ENCODE data around the gene SHMT2.

The SHMT2 gene

DNA sequence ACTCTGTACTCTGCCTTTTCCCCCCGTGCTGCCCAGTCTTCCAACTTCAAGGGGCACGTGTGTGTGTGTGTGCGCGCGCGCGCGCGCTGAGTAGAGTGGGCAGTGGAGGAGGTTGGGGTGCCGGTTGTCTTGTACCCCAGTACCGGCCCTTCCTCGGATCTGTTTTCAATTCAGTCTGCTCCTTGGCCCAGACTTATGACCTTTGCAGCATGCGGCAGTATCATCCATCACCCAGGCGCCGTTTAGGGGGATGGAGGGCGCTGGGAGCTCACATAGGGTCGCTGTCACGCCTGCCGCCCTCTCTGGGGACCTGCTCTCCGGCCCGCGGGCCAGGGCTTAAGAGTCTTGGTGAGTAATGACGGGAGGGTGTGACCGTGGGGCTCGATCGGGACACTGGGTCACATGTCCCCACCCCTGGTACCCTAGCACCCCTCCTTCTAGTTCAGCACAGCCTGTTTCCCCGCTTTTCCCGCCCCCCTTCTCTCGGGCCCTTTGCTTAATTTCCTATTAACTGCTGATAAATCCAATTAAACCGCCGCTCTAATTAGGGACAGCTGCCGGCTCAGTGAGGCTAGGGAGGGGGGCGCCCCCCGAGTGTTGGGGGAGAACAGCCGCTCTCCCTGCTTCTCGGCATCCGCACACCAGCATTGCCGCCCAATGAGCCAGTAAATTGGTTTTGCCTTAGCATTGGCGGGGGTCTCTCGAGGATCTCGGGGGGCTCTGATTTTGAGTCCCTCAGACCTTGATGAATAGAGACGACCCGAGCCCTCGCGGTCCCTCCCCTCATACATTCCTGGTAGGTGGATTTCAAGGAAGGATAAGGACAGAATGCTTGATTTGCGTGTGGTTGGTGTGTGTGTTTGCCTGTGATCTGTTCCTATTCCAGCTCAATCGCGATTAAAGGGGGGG is 12.1 kb downstream of the SHMT2 start:
- no peak for DNase-seq

DNA sequence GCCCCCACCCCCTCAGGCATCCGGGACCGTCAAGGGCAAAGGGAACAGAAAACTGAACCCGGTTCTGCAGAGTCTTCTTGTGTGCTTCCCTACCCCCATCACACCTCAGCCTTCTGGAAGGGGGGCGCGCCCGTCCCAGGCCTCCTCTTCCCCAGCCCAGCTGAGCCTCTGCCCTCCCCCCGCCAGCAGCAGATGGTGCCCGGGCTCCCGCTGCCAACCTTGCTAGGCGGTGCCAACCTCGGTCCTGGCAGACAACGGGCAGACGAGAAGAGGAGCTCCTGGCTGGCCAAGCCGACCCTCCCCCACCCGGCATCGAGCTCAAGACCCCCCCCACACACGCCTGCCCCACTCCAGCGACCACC is 12.8 kb downstream of the SHMT2 start:
- no peak for DNase-seq

DNA sequence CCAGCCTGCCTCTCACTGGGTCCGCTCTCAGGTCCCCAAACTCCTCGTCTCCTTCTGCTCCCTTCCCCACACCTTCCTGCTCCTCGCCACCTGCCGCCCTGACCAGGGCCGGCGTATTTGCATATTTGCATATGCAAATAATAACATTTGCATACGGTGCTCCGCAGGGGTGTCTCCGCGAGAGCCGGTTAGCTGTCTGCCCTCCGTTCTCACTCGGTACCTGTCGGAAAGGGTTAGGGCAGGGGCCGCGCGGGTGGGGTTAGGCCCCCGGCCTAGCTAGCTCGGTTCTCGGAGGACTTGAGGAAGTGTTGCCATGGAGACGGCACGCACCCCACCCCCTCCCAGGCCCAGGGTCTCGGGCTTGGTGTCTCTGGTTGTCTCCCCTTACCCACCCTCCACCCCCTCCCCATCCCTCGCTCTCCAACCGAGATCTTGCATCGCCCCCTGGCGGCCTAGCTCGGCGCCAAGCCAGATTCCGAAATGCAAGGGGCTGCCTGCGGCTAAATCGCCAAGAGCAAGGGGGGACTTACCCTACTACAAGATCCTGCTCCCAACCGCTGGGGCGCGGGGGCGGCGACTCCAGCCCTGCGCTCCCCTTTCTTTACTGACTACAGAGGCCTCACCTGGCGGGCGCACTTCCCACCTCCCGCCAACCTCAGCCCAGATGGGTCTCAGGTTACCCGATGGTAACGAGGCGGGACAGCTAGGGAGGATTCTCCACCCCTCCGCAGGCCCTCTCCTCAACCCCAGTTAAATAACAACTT is 13.4 kb downstream of the SHMT2 start:
- peak; percentile 53 for DNase-seq

DNA sequence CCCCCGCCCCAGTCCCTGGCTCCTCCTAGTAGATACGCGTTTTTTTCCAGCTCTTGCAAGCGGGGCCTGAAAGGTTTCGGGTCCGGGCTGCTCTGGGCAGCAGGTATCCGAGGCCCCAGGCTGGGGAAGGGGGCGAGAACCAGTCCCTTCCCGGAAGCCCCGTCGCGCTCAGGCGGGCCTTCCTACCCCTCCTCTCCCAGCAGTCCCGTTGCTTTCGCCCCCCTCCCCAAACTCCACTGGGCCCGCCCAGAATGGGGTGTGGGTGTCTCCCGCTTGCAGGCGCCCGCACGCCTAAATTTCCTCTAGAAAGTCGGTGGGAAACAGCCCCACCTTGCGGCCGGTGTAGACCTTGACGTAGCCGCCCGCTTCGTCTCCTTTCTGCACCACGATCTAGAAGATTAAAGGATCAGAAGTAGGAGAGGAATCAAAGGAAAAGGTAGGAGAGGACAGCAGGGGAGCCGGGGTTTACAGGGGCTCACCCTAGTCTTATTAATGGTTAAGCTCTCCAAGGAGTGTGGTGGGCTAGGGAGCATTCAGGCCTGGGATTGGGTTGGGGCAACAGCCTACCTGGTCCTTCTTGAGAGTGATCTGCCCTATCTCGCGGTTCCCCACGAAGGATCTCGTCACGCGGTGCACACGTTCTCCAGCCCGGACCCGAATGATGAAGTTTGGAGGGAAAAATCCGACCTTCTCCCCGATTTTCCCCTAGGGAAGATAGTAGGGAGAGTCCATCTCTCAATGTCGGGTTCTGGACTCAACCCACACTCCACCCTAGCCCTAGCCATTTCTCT is 14.2 kb downstream of the SHMT2 start:
- DNase-seq, result peak; percentile 75

DNA sequence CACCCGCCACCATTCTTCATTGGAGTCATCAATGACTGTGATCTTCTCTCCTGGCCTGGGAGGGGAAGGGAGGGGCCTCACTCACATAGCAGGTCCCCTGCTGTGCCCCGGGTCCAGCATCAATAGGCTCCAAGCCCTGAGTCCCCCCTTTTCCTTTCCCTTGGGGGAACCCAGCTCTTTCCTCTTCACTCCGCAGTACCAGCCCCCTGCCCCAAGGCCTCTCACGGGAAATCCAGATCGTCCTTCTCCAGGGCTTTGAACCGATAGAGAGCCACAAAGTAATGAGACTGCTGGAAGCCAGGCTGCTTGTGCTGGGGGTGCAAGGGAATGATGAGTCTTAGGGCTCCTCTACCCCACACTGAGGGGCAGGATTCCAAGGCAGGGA is 14.8 kb downstream of the SHMT2 start:
- no peak for DNase-seq

DNA sequence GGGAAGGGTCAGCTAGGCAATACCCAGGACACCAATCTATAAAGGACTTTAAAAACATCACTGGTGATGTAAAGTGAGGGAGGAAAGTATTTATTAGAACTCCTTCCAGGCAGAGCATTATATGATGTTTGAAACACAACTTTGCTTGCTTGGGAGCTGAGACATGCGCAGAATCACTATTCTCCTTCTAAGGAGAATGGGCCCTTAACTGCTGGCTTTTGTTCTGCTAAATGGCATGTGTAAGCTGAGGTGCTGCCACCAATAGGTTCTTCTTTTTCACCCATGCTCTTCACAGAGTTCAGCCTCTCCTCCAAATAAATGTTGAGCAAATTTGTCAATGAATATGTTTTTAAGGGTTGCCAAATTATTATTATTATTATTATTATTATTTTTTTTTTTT is 17.5 kb downstream of the SHMT2 start:
- no peak for DNase-seq

DNA sequence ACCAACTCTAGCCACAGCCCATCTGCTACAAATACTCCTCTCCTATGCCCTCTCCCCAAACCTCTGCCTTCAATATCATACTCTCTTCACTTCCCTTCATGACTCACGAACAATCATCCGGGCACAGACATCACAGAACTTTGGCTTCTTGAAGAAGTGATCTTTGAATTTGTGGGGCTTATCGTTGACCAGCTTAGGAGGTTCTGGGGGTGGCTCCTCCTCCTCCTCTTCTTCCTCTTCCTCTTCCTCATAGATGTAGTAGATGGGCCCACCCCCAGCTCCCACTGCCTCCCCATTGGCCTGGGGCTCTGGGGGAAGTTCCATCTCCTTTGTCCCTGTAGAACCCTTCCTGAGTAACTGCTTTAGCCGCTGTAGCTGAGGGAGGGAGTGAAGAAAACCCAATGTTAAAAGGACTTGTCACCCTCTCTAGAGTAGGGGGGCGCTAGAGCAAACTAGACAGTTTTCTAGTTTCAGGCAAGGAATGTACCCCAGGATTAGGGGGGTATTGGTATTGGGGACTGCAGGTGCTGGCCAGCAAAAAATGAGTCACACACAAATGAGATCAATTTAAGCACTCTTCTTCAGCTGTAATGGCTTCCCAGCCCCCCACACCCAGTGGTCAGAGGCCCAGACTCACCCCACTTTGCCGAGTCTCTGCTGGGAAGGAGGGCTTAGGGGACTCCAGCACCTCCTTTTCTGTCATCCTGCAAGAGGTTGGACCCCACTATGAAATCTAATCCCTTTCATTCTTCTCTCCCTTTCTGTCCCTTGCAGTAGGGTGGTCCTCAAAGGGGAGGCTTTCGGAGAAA is 19.6 kb downstream of the SHMT2 start:
- DNase-seq, result no peak

DNA sequence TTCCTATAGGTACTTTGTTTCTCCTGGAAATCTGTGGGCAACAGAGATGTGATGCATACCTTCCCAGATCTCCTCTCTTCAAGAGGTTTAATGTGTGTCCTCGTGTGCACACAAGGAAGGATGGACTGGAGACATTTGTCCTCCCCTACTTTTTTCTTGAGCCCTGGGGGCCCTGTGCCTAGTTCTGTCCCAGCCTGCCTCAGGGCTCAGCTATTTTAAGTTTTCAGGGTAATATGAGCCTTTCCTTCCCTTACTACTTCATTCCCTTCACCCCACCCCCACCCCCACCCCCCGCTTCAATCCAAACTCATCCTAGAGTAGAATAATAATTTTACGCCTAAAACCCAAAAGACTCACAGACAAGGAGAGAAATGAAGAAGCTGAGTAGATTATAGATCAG is 21.0 kb downstream of the SHMT2 start:
- DNase-seq, result no peak

DNA sequence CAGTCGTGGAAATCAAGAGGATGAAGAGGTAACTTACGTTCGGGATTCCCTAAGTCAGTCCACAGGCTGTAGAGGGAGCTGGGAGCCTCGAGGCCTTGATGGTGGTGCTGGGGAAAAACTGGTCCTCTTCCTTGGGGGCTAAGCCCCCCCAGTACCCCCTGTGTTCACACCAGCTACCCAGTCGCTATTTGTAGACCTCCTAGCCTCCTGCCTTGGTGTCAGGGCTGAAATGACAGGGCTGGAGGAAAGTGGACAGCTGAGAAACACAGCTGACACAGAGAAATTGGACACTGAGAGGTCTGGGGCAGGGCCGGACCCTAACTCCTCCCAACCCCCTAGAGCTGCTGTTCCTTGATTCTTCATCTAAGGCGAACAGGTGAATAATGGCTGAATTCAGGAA is 21.4 kb downstream of the SHMT2 start, which contains the start of gene STAC3:
Gene STAC3, minus strand, starts transcription at position 232 of the 400 bp plus-strand sequence. CDS start 1,551 bp downstream, outside the sequence.
- no peak for DNase-seq

DNA sequence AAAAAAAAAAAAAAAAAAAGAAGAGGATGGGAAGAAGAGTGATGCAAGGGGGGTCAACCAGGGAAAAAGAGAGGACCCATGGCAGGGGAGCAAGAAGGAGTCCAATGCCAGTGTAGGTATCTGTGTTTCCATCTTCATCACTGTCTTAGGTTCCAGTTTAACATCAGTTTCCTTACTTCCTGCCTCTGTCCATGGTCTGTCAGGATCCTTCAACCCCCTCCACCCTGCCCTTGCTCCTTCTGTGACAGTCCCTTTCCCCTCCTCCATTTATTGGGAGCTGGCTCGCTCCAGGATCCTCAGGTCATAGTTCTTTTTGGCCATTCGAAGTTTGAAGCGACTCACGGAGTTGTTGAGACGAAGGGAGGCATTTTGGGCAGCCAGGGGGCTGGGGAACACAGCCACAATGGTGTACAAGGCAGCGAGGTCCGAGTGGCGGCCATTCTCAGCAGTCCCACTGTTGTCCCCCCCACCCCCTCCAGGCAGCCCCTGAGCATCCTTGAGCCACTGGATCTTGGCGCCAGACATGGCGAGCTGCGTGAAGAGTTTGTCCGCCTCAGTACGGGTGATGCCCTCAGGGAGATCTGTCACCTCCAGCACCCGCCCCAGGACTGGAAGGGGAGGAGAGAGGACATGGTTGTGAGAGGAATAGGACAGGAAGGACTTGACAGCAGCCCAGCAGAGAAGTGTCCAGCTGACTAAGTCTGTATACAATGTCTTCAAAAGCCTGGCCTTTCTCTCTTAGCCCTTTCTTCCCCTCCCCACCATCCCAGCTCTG is 25.2 kb downstream of the SHMT2 start:
- DNase-seq, result no peak

DNA sequence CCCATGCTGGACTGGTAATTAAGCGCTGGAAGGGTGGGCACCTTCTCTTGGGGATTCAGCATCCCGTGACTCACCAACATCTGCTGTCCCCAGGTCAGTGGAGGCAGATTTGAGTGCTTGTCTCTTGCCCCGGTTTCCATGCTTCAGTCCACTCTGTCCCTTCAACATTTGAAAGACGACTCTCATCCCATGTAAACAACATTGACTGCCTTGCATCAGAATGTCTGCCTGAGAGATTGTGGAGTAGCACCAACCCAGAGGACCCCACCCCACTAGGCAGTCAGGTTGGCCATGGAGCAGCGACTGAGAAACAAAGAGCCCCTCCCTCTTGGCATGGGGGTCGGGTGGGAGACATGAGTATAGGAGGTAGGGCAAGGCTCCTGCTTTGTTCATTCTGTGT is 26.4 kb downstream of the SHMT2 start:
- no peak for DNase-seq

DNA sequence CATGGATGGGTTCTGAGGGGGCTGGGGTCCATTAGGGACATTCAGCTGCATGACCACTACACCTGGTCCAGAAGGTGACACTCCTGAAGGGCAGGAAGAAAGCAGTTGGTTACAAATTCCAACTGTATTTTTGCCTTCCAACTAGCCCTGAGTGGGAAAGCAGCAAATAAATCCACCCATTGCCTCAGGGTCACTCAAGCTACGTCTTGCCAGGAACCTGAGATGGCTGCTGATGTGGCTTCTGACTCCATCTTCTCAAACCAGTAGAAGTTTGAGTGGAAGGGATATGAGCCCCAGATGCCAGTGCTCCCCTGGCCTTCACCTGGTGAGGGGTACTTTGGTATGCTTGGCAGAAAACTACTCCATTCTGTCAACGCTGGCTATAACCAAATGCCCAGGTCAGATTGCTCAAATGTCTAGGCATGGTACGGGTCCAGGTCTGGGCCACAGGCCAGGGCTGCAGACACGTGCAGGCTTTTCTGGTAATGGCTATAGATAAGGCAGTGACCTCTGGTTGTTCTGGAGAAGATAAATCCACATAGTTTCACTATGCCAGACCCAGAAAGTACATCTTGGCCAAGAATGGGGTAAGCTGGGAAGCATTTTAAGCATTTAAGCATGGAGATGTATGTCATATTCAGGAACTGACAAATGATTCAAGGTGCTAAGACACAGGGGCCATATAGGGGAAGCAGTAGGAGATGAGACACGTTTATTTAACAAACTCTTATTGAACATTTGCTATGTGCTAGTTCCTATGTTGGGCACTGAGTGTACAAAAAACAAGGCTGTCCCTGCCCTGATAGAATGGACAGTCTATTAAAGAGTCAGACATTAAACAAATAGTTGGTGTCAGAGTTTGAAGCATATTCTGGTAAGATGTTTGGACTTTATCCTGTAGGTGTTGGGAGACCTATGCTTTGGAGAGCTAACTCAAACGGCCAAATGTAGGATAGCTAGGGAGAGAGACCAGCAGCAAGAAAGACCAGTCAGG is 29.8 kb downstream of the SHMT2 start:
- no peak for DNase-seq

DNA sequence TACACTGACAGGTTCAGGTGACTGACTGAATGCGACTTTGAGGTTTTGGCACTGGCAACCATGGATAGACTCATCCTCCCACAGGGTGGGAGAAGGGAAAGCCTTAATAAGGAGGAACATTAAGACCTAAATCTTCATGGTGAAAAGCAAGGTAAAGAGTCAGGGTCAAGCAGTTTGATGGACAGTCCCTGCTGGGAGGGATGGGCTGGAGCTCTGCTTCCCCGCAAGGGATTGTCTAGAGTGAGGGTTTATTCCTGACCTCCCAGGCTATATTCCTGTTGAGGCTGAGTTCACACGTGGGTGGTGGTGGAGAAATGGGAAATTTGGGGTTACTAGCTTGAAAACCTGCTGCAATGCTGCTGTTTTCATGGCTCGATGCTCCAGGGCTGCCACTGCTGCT is 30.9 kb downstream of the SHMT2 start:
- DNase-seq, result no peak

DNA sequence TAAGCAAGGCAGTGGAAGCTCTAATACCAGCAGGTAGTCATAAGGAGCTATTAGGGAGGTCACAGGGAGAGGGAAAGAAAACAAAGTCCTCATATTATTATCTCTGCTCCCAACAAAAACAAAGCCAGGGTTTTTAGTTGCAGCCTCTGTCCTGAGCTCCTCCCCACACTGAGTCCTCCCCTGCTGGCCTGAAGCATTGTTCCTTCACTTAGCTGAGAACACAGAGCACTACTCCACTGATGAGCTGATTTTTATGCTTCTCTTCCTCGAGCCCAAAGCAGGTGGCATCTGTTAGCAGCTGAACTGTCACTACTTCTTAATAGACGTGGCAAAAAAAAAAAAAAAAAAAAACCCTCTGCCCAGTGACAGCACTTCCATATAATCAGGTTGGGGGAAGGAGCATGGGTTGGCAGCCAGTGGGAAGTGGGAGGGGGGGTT is 31.9 kb downstream of the SHMT2 start:
- no peak for DNase-seq

DNA sequence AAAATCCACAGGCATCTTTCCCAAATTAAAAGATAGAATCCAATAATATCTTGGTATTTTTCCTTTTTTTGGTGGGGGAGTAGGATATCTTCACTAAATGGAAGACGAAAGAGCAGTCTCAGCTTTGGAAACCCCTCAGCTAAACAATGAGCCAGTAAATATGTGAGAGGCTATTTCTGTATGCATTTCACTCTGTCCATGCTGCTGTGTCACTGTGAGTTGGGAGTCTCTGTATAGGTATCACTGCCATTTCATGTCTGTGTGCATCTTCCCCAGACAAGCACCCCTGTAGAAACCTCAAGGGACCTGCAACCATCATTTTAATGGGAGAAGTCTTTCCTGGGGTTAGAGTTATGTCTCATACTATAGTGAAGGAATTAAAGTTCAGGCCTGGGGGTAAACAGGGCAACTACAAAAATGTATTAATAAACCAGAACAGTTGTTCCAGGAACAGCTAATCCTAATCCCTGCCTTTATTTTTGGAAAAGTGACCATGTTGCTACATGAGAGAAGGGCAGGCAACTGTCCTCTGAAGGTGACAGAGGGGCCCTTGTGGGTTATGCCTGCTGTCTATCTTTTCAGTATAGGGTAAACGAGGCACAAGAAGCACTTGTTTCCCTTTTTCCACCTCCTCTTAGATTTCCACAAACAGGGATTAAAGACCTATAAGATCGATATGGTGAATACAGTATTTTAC is 32.8 kb downstream of the SHMT2 start:
- no peak for DNase-seq

DNA sequence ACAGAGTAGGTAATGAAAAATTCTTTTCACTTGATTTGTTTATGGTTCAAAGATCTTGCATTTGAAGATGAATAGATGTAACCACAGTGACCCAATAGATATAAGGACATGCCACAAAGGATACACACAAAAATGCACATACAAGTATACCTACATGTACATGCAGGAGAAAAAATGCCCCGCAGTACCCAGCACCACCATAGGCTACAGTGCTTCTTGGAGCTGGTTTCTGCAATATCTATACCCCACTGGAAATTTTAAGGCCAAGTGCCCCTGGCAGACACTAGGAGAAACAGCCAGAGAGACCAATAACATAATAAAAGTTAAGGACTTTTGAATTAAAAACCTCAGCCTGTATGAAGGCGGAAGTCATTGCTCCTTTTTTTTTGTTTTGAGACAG is 33.6 kb downstream of the SHMT2 start:
- no peak for DNase-seq

DNA sequence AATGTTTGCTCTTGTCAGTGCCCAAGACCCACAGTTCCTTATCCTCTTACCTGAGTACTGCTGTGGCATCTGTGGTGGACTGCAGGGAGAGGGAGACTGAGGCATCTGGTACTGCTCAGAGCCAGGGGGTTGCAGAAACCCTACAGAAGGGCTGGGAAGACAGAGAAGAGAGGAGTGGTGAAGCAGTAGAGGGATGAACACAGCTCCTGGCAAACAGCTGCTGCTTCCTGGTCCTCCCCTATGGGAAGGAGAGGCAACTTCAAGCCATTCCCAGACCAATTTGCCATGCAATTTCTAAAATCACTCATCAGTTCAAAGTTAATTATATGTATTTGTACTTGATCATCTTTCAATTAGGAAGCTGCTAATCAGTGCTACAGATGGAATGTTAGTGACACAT is 37.2 kb downstream of the SHMT2 start:
- no peak for DNase-seq

DNA sequence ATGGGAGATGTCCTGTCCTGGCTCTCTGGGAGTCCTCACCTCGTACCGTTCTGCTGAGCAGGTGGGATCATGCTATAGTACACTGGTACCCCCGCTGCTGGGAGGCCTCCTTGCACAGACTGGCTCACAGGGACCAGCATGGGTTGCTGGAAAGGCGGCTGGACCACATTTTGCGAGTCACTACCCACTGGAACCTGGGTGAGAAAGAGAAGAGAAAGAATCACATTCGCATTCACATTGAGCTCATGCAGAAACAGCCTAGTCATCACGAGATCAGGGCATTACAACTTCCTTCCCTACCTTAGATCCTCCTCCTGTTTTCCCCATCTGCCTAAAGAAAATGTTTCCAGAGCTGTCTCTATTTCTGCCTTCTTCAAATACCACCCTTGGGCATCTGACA is 38.8 kb downstream of the SHMT2 start:
- DNase-seq, result no peak

DNA sequence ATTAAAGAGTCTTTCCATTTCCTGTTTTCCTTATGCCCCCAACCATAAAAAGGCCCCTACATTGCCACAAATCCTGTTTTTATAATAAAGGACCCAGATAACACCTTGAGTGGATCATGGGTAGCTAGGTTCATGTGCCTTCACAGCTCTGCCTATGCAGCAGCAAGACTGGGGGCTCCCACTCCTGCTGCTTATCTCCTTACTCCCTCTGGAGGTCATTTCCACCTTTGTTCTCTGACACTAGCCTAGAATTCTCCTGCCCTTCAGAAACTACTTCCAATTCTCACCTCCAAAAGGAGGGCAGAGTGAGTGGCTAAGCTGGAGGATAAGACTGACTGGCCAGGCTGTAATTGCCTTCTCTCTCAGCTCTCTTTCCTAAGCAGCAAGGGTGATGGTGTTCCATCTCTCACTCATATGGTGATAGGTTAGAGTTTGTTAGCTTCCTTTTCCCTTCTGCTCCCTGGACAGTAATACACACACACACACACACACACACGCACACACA is 41.5 kb downstream of the SHMT2 start:
- DNase-seq, result no peak
